Ascending aorta (tissue), 2 donors: ENCODE results near the gene DNAI1. TPM values are rescaled to one million over a fixed set of nuclear protein-coding genes. Genes with fewer than 3 reads are reported as not detected.
A peak's percentile ranks its signal among the peaks of the same experiment; 100 is the strongest.

ENCODE experiments used
- DNase-seq, 2 donors: peaks; one replicate each; pipeline ENCODE4 v3.0.0-alpha.2; 2019; ENCODE audit warnings: low spot score in 2 of 2
- H3K27ac ChIP-seq, 2 donors: fragments of 200-600 bp; sonication (generic); one replicate each; pipeline ENCODE4 v1.5.1; 2016 to 2017; ENCODE audit warnings: mild to moderate bottlenecking in 1 of 2
- H3K27me3 ChIP-seq: fragments of 200-600 bp; sonication (generic); one replicate; pipeline ENCODE4 v1.5.1; 2017
- H3K36me3 ChIP-seq, 2 donors: fragments of 200-600 bp; sonication (generic); one replicate each; pipeline ENCODE4 v1.5.1; 2016
- H3K4me1 ChIP-seq, 2 donors: fragments of 200-600 bp; sonication (generic); one replicate each; pipeline ENCODE4 v1.5.1; 2016 to 2017; ENCODE audit warnings: mild to moderate bottlenecking in 1 of 2
- H3K4me3 ChIP-seq, 2 donors: fragments of 200-600 bp; sonication (generic); one replicate each; pipeline ENCODE4 v1.5.1; 2016 to 2017; ENCODE audit warnings: mild to moderate bottlenecking in 1 of 2
- H3K9me3 ChIP-seq, 2 donors: fragments of 200-600 bp; sonication (generic); one replicate each; pipeline ENCODE4 v1.5.1; 2016
- intact Hi-C: fragments of 100-400 bp; cut with DNase I; formaldehyde crosslinking; loops from one replicate; pipeline ENCODE4 v1.15.1; 2023
- total RNA-seq: library from RNA; depleted of rRNA; stranded (reverse); fragments of >200 nt; gene quantifications from one replicate; pipeline ENCODE4 v1.1.0, GENCODE V29; 2016
- TF ChIP-seq, protein P1 (sequence below), 3 experiments: fragments of 200-600 bp in 2 of 3; fragments of 450-650 bp in 1 of 3; sonication (generic) in 2 of 3; IDR thresholded peaks; one replicate each; pipeline ENCODE4 v1.5.1; 2016 to 2019; ENCODE audit warnings: antibody characterized with exemption in 3 of 3, mild to moderate bottlenecking in 1 of 3, moderate library complexity in 1 of 3

Gene DNAI1
- total RNA-seq, 1 donor from 2014 or later = not detected

DNA sequence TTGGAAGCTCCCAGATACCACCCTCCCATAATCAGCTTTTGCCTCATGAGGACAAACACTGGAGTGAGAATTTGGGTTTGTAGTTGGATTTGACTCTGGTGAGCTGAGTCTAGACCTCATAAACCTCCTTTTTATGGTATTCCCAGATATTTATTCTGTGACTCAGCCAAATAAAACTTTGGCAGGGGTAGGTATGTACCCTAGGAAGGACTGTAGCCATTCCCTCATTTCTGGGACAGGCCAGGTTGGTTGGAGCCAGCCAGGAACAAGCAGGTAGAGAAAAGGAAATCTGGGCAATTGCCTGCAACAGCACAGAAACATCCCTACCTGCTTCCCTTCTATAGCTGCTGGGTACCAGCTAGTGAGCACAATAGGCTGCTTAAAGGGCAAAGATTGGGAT is 44.8 kb downstream of the DNAI1 start:
- intact Hi-C loops = loop anchor here (5.0 to 10.0 kb wide), 2 partner anchors 89 to 169 kb away; no protein-coding TSS in a partner anchor
- Histone ChIP-seq H3K4me1 (peaks cover 11 to 17% of the 10 kb centered on the region in 2 donors), H3K27ac (no peak overlapping the region), H3K4me3 (no peak overlapping the region), H3K9me3 (no peaks in the 10 kb centered on the region), H3K36me3 (no peaks in the 10 kb centered on the region), H3K27me3 (no peaks in the 10 kb centered on the region)
- TF ChIP-seq, protein P1, sequence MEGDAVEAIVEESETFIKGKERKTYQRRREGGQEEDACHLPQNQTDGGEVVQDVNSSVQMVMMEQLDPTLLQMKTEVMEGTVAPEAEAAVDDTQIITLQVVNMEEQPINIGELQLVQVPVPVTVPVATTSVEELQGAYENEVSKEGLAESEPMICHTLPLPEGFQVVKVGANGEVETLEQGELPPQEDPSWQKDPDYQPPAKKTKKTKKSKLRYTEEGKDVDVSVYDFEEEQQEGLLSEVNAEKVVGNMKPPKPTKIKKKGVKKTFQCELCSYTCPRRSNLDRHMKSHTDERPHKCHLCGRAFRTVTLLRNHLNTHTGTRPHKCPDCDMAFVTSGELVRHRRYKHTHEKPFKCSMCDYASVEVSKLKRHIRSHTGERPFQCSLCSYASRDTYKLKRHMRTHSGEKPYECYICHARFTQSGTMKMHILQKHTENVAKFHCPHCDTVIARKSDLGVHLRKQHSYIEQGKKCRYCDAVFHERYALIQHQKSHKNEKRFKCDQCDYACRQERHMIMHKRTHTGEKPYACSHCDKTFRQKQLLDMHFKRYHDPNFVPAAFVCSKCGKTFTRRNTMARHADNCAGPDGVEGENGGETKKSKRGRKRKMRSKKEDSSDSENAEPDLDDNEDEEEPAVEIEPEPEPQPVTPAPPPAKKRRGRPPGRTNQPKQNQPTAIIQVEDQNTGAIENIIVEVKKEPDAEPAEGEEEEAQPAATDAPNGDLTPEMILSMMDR (IDR thresholded peaks at IDR 0.05) = no peak
- DNase-seq = no peak

DNA sequence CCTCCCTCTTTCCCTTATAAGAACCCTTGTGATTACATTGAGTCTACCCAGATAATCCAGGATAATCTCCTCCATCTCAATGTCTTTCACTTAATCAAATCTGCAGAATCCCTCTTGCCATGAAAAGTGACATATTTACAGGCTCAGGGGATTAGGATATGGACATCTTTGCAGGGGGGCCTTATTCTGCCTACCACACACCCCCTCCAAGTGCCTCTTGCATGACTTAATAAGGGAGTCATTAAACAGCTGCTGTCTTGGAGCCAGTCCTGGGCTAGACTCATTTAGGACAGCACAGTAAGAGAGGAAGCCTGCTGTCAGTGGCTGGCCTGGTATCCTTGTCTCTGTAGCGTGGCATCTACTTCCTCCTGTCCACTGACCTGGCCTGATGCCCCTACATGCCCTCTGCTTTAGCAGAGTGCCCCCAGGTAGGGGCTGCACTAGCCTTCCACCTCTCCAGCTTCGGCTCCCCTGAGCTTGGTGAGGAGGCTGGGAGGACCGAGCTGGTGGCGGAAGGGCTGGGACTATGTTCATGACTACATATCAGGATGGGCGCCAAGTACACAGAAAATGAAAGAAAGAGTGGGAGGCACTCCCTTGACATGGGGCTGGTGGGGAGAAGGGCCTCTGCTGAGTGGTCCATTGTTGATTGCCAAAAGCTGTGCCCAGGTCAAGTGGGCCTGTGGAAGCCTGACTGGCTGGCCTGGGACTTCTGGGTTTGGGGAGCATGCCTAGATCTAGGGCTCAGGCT is 46.9 kb downstream of the DNAI1 start:
- H3K27ac ChIP-seq = no peak overlapping the region
- TF ChIP-seq, protein P1 (IDR thresholded peaks at IDR 0.05) = no peak
- H3K4me3 ChIP-seq = no peak overlapping the region
- H3K27me3 ChIP-seq = no peaks in the 10 kb centered on the region
- DNase-seq = peak in 1 of 2 donors; percentile 37
- H3K4me1 ChIP-seq = peaks cover 11 to 17% of the 10 kb centered on the region in 2 donors
- H3K9me3 ChIP-seq = no peaks in the 10 kb centered on the region
- intact Hi-C loops = loop anchor here (10.0 kb wide), 1 partner anchor 171 kb away; no protein-coding TSS in a partner anchor
- no peaks in the 10 kb centered on the region for H3K36me3 ChIP-seq

DNA sequence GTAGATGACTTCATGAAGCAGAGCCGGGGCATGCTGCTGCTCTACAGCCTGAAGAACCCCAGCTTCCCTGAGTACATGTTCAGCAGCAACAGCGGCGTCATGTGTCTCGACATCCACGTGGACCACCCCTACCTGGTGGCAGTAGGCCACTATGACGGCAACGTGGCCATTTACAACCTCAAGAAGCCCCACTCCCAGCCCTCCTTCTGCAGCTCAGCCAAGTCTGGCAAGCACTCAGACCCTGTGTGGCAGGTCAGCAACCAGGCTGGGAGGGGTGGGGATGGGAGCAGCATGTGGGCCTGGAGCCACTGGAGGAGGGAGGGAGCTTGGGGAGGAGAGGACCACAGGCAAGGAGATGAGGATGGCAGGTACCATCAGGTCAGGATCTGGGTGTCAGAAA is 48.0 kb downstream of the DNAI1 start:
- Histone ChIP-seq H3K9me3 (no peaks in the 10 kb centered on the region), H3K36me3 (no peaks in the 10 kb centered on the region), H3K4me1 (peaks cover 9 to 15% of the 10 kb centered on the region in 2 donors), H3K27ac (no peak overlapping the region), H3K27me3 (no peaks in the 10 kb centered on the region), H3K4me3 (no peak overlapping the region)
- TF ChIP-seq, protein P1 (IDR thresholded peaks at IDR 0.05) = no peak
- DNase-seq = peak in 1 of 2 donors; percentile 38
- intact Hi-C loops = loop anchor here (10.0 kb wide), 1 partner anchor 172 kb away; no protein-coding TSS in a partner anchor

DNA sequence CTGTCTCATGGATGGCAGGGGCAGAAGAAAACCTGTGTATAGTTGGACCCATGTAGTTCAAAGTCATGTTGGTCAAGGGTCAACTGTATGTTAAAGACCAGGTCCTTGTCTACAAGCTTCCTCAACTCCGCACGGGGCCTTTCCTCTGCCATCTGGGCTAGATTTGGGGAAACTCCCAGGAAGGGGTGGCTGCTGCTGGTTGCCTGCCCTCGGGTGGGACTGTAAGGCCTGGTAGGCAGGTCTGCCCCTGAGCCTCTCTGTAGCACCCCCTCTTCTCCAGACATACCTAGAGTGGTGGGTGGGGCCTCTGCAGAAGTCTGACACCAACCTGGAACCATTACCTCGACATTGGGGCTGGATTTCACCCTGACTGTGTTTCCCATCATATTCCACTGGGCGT is 49.0 kb downstream of the DNAI1 start:
- H3K36me3 ChIP-seq = no peaks in the 10 kb centered on the region
- H3K9me3 ChIP-seq = no peaks in the 10 kb centered on the region
- intact Hi-C loops = loop anchor here (10.0 kb wide), 1 partner anchor 173 kb away; no protein-coding TSS in a partner anchor
- peaks cover 3 to 6% of the 10 kb centered on the region in 2 donors for H3K4me1 ChIP-seq
- no peak overlapping the region for H3K27ac ChIP-seq
- H3K27me3 ChIP-seq = no peaks in the 10 kb centered on the region
- H3K4me3 ChIP-seq = no peak overlapping the region
- TF ChIP-seq, protein P1 (IDR thresholded peaks at IDR 0.05) = no peak
- peak in 1 of 2 donors; percentile 28 for DNase-seq

DNA sequence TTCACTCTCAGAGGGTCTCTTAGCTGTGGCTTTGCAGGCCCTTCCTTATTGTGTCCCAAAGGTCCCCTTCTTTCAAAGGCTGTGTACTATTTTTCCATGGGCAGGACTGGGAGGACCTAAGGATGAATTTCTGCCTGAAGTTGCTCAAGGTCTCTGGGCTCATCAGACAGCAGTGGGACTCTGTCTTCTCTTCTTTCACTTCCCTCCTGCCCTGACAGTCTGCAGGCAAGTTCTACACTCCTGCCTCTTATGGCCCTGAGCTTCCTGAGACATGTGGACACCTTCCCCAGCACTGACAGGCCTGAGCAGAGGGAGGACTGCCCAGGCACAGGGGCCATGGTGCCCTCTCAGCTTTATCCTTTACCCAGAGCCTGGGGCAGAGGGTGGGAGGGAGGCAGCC is 49.4 kb downstream of the DNAI1 start:
- TF ChIP-seq, protein P1 (IDR thresholded peaks at IDR 0.05) = no peak
- no peaks in the 10 kb centered on the region for H3K27me3 ChIP-seq
- peaks cover 3% of the 10 kb centered on the region in 2 donors for H3K4me1 ChIP-seq
- DNase-seq = peak in 1 of 2 donors; percentile 42
- H3K4me3 ChIP-seq = no peak overlapping the region
- no peaks in the 10 kb centered on the region for H3K36me3 ChIP-seq
- intact Hi-C loops = loop anchor here (10.0 kb wide), 1 partner anchor 173 kb away; no protein-coding TSS in a partner anchor
- H3K9me3 ChIP-seq = no peaks in the 10 kb centered on the region
- H3K27ac ChIP-seq = no peak overlapping the region
